OCI-LY3 (cell line): ENCODE results near the gene OR10D3.

Source experiments
- H2AFZ ChIP-seq: fragments of 200-600, 300-600 bp; shearing (Covaris generic); 2 replicates; pipeline ENCODE4 v1.6.0; 2014; ENCODE audit warnings: antibody characterized with exemption, low read depth, low read length
- H3K27ac ChIP-seq: fragments of 200-600, 300-600 bp; sonication (generic); 2 replicates; pipeline ENCODE4 v1.5.1; 2014; ENCODE audit warnings: mild to moderate bottlenecking, low read length, moderate library complexity, mixed read lengths
- H3K27me3 ChIP-seq: fragments of 200-600, 300-600 bp; sonication (generic); 2 replicates; pipeline ENCODE4 v1.6.1; 2014; ENCODE audit warnings: low read depth, low read length, mixed read lengths
- H3K36me3 ChIP-seq: fragments of 200-600, 300-600 bp; sonication (generic); replicated peaks from 2 replicates; pipeline ENCODE3; 2014; ENCODE audit warnings: low read depth, low read length, mixed read lengths
- H3K4me1 ChIP-seq: fragments of 300-600, 200-600 bp; sonication (generic); 2 replicates; pipeline ENCODE4 v1.6.1; 2014; ENCODE audit warnings: low read length, mixed read lengths
- H3K4me2 ChIP-seq: fragments of 200-600, 300-600 bp; sonication (generic); 2 replicates; pipeline ENCODE4 v1.6.1; 2014; ENCODE audit warnings: low read length, mixed read lengths
- H3K4me3 ChIP-seq: fragments of 300-600, 200-600 bp; sonication (generic); 2 replicates; pipeline ENCODE4 v1.5.1; 2014; ENCODE audit warnings: antibody characterized with exemption, mild to moderate bottlenecking, low read length, moderate library complexity
- H3K79me2 ChIP-seq: fragments of 300-600, 200-600 bp; shearing (Covaris generic); 2 replicates; pipeline ENCODE4 v1.6.1; 2014; ENCODE audit warnings: mild to moderate bottlenecking, low read length, mixed read lengths
- H3K9ac ChIP-seq: fragments of 300-600, 200-600 bp; shearing (Covaris generic); 2 replicates; pipeline ENCODE4 v1.6.0; 2014; ENCODE audit warnings: mild to moderate bottlenecking, low read length, moderate library complexity
- H3K9me3 ChIP-seq: fragments of 200-600, 300-600 bp; shearing (Covaris generic); 2 replicates; pipeline ENCODE4 v1.6.1; 2014; ENCODE audit warnings: low read length, mixed read lengths; ENCODE audit not compliant: insufficient read depth
- H4K20me1 ChIP-seq: fragments of 200-600, 300-600 bp; sonication (generic); 2 replicates; pipeline ENCODE4 v1.6.1; 2016; ENCODE audit warnings: low read length, mixed read lengths; ENCODE audit not compliant: insufficient read depth
- EZH2phosphoT487 ChIP-seq: fragments of 200-600 bp; shearing (Covaris generic); IDR thresholded peaks from 2 replicates; pipeline ENCODE4 v1.6.1; 2018; ENCODE audit warnings: antibody characterized with exemption, mixed run types, low read depth
- TF ChIP-seq, protein P1 (sequence below): fragments of 200-600, 300-600 bp; sonication (generic); IDR thresholded peaks from 2 replicates; pipeline ENCODE4 v1.5.1; 2014; ENCODE audit warnings: antibody characterized with exemption, low read length, low read depth

OR10D3 gene

DNA sequence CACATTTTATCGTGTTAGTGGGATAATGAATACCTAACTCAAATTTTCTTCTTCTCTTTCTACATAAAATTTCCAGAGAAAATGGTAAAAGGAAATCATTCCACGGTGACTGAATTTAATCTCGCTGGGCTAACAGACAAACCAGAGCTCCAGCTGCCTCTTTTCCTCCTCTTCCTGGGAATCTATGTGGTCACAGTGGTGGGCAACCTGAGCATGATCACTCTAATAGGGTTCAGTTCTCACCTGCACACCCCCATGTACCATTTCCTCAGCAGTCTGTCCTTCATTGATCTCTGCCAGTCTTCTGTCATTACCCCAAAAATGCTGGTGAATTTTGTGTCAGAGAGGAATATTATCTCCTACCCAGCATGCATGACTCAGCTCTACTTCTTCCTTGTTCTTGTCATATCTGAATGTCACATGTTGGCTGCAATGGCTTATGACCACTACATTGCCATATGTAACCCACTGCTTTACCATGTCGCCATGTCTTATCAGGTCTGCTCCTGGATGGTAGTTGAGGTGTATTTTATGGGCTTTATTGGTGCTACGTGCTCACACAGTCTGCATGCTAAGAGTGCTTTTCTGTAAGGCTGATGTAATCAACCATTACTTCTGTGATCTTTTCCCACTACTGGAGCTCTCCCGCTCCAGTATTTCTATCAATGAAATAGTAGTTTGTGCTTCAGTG is 24.1 kb downstream of the OR10D3 start:
- no peak overlapping the region for H3K4me3 ChIP-seq
- H2AFZ ChIP-seq, result no peak overlapping the region
- H3K9ac ChIP-seq, result no peak overlapping the region
- H3K27ac ChIP-seq, result no peak overlapping the region
- no peaks in the 10 kb centered on the region for H3K27me3 ChIP-seq
- no peaks in the 10 kb centered on the region for H3K4me1 ChIP-seq
- no peaks in the 10 kb centered on the region for H4K20me1 ChIP-seq
- no peak overlapping the region for H3K4me2 ChIP-seq
- H3K36me3 ChIP-seq, result no peaks in the 10 kb centered on the region
- no peak for TF ChIP-seq EZH2phosphoT487
- TF ChIP-seq, protein P1, sequence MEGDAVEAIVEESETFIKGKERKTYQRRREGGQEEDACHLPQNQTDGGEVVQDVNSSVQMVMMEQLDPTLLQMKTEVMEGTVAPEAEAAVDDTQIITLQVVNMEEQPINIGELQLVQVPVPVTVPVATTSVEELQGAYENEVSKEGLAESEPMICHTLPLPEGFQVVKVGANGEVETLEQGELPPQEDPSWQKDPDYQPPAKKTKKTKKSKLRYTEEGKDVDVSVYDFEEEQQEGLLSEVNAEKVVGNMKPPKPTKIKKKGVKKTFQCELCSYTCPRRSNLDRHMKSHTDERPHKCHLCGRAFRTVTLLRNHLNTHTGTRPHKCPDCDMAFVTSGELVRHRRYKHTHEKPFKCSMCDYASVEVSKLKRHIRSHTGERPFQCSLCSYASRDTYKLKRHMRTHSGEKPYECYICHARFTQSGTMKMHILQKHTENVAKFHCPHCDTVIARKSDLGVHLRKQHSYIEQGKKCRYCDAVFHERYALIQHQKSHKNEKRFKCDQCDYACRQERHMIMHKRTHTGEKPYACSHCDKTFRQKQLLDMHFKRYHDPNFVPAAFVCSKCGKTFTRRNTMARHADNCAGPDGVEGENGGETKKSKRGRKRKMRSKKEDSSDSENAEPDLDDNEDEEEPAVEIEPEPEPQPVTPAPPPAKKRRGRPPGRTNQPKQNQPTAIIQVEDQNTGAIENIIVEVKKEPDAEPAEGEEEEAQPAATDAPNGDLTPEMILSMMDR, result no peak
- H3K9me3 ChIP-seq, result no peaks in the 10 kb centered on the region
- H3K79me2 ChIP-seq, result no peaks in the 10 kb centered on the region

DNA sequence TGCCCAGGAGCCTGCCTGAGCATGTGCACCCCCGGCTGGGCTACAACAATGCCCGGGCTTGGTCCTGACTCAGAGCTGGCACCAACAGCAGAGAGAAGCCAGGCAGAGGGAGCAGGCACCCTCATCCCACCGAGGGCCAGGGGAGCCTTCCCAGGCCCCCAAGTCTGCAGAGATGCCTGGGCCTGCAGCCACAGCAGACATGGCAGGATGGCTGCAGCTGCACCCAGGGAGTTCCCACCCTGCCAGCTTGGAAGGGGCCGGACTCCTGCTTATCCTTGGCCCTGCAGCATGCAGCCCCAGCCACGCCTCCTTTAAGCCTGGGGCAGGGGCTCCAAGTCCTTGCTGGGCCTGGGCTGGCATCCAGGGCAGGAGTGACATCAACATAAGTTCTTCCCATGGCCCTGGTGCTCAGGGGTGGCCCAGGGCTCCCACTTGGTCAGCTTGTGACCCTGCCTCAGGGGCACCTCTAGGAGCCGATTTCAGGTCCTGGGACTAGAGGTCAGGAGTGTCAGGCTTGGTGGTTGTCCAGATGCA is 26.7 kb downstream of the OR10D3 start:
- TF ChIP-seq EZH2phosphoT487, result no peak
- TF ChIP-seq, protein P1, result no peak
- Histone ChIP-seq H3K9ac (no peak overlapping the region), H3K9me3 (no peaks in the 10 kb centered on the region), H3K36me3 (no peaks in the 10 kb centered on the region), H3K79me2 (no peaks in the 10 kb centered on the region), H3K4me2 (no peak overlapping the region), H3K4me1 (no peaks in the 10 kb centered on the region), H3K27me3 (no peaks in the 10 kb centered on the region), H4K20me1 (no peaks in the 10 kb centered on the region), H3K27ac (no peak overlapping the region), H2AFZ (no peak overlapping the region), H3K4me3 (no peak overlapping the region)

DNA sequence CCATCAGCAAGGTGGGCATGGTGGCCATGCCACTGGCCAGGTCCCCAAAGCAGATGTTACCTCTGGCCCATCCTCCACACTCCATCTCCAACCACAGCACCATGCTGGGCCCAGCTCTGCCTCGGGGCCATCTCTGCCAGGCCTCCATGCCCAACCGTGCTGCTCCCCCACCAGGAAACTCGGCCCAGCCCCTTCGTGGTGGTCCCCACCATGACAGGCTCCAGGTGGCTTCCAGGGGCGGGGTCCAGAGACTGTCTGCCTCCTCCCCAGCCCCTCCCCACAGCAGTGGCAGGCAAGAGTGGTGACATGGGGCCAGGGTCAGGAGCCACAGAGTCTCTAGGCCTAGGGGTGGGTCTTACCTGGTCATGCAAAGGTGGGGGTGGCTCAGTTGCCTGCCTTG is 27.3 kb downstream of the OR10D3 start:
- H3K27me3 ChIP-seq, result no peaks in the 10 kb centered on the region
- H3K4me1 ChIP-seq, result no peaks in the 10 kb centered on the region
- no peak overlapping the region for H3K4me2 ChIP-seq
- no peaks in the 10 kb centered on the region for H3K9me3 ChIP-seq
- no peaks in the 10 kb centered on the region for H4K20me1 ChIP-seq
- no peaks in the 10 kb centered on the region for H3K36me3 ChIP-seq
- H3K9ac ChIP-seq, result no peak overlapping the region
- no peak overlapping the region for H3K27ac ChIP-seq
- no peak for TF ChIP-seq EZH2phosphoT487
- TF ChIP-seq, protein P1, result no peak
- no peaks in the 10 kb centered on the region for H3K79me2 ChIP-seq
- H3K4me3 ChIP-seq, result no peak overlapping the region
- no peak overlapping the region for H2AFZ ChIP-seq

DNA sequence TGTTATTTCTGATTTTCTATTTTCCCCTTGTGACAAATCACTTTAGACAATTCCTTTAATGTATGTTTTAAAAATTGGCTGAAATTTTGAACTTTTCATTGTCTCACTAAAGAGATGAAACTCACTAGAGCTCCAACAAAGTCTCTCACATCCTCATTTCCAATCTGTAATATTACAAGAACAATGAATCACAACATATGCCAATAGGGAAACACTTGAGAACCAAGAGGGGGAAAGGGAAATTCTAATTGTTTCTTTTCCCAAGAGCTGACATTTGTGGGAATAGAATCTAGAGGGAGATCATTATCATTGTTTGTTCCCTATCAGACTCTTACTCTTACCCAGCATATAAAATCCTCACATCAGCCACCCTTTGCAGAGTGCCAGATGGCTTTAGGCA is 28.2 kb downstream of the OR10D3 start:
- Histone ChIP-seq H3K27me3 (no peaks in the 10 kb centered on the region), H3K79me2 (no peaks in the 10 kb centered on the region), H2AFZ (no peak overlapping the region), H3K36me3 (no peaks in the 10 kb centered on the region), H3K4me3 (no peak overlapping the region), H3K9ac (no peak overlapping the region), H3K4me1 (no peaks in the 10 kb centered on the region), H3K4me2 (no peak overlapping the region), H3K9me3 (no peaks in the 10 kb centered on the region), H3K27ac (no peak overlapping the region), H4K20me1 (no peaks in the 10 kb centered on the region)
- TF ChIP-seq, protein P1, result no peak
- no peak for TF ChIP-seq EZH2phosphoT487
